HK-2 (cell line): ENCODE data around the gene APOH.
A peak's percentile ranks its signal among the peaks of the same experiment; 100 is the strongest.

Source experiments
- DNase-seq: peaks from one replicate; pipeline ENCODE4 v3.0.0-alpha.2; 2018; ENCODE audit not compliant: unreplicated experiment

The APOH gene

DNA sequence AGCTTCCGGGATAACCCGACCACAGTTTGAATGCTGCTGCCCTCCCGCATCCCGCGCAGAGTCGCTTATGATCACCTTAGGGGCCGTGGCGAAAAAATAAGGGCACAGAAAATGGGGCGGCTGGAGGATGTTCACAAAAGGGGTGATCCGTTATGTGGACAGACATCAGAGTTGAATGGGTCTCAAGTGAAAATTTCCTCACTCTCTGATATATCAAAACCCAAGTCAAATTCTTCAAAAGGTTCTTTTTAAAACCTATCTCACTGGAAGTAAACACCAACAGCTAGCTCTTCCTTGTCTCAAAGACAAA lies 36.9 kb downstream of the APOH start:
- no peak for DNase-seq

GRCh38 chr17:66191593-66192377 lies 37.4 kb downstream of the APOH start, which contains the start of gene CEP112:
Gene CEP112 (minus strand): TSS chr17:66192133.
- DNase-seq: peak; percentile 83

DNA sequence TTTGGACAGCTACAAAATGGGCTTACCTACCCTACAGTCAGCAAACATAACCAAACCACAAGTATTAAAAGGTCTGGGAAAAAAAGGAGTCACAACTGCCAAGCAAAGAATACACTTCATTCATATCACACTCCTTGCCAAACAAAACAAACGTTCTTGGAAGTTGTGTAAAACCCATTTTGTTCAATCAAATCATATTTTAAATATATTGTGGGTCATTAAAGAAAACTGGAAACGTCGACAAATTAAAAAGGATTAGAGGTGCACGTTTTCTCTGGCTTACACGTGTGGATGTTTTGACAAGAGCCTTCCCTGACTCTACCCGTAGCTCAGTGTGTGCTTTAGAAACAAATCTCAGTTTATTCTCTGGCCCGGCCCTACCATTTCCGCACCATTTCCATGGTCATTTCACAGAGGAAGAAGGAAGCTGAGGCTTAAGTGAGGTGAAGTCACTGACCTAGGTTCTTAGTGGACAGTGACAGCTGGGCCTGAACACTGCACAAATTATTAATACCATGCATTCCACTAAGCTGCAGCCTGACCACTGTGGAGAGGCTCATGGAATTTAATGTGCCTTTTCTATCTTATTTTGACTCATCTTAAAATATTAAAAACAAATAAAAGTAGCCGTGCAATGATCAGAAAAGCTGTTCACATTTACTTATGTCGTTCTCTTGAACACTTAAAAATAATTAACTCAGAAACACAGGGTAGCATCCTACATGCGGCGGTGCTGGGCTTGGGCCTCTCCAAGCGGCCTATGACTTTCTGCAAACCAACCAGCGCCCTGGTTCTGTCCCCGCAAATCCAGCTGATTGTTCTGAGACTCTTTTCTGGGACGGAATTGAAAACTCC lies 38.2 kb downstream of the APOH start:
- DNase-seq: peak; percentile 18

GRCh38 chr17:66187718-66188117 lies 41.5 kb downstream of the APOH start:
- no peak for DNase-seq

GRCh38 chr17:66185862-66186261 lies 43.4 kb downstream of the APOH start:
- no peak for DNase-seq

GRCh38 chr17:66184392-66184791 lies 44.8 kb downstream of the APOH start:
- DNase-seq: no peak

GRCh38 chr17:66183529-66183928 lies 45.7 kb downstream of the APOH start:
- no peak for DNase-seq

GRCh38 chr17:66178642-66179041 lies 50.6 kb downstream of the APOH start:
- DNase-seq: no peak

- no peak for DNase-seq
Observed at GRCh38 chr17:66177048-66177447, 52.2 kb downstream of the APOH start.

GRCh38 chr17:66175892-66176291 lies 53.3 kb downstream of the APOH start:
- DNase-seq: no peak

GRCh38 chr17:66172691-66173223 lies 56.5 kb downstream of the APOH start:
- DNase-seq: no peak

- no peak for DNase-seq
Observed at GRCh38 chr17:66172144-66172543, 57.1 kb downstream of the APOH start.

GRCh38 chr17:66171692-66172091 lies 57.5 kb downstream of the APOH start:
- DNase-seq: no peak

DNA sequence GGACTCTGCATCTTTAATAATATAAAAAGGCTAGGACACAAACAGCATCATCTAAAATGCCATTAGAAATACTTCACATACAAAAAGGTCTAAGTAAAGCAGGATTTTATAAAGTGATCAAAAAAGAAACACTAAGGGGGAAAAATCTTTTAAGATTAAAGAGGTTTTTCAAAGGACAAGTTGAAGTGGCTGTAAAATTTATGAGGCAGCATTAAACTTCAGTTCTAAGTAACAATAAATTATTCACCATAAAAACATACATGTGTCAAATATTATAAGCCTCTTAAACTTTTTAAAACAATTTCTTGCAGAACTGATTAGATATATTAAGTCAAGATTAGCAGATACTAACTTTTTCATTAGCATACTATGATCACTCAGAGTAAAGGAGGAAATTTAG lies 58.0 kb downstream of the APOH start:
- DNase-seq: no peak

GRCh38 chr17:66169839-66170238 lies 59.4 kb downstream of the APOH start:
- DNase-seq: no peak

DNA sequence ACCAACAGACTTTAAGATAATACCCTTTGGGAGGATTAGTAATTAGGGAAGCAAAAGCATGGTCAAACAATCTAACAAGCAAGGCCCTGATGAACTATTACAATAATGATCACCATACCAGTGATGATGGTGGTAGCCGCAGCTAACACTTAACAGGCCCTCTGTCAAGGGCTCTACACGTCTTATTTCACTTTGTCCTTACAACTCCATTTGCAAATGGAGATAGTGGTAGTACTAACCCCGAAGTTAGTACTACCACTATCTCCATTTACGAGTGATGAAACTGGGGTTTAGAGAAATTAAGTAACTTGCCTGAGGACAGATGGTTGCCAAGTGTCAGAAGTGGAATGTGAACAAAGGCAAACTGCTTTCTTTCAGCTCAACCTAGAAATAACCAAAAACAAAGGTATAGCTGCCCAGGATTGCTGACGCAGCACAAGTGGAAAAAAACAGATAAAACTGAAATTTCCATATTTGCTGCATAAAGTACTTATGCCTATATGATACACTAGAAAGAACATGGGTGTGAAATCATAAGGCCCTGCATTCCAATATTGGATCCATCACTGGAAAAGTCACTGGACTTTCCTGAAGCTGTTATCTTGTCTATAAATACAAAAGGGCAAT lies 61.9 kb downstream of the APOH start:
- DNase-seq: no peak

DNA sequence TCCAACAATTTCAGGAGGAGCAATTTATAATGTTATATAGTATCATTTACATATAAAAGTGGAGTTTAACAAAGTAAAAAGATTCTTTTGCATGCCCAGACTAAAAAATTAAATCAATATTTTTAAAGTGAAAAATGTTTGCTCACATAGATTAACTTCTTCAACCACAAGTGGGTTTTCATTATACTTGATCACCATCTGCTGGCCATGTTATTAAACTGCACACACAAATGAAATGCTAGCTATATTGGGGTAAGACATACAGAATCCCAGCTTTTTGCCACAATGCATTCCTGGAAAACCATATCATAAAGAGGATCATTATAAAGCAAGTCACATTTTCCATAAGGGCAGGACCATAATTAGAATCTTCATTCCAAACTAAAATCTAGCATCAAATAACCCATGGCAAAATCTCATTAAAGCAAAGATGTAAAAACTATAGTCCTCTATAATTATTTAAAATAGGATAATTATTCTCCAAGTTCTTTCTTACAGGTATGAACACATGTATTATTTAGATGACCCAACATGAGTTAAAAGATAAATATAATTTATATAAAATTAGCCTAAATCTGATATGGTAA lies 63.6 kb downstream of the APOH start:
- DNase-seq: no peak
